Mesenchymal stem cell (in vitro differentiated cells and primary cell): Measurements from ENCODE around the gene SH3BP5L.
"Not testable (repeated sequence)": the region's sequence is repeated elsewhere in the genome, so short reads cannot be mapped to it uniquely, and the experiment has no call there.

ENCODE experiments used
- DNase-seq: peaks from one replicate; pipeline ENCODE4 v3.0.0-alpha.2; 2013
- H2AFZ ChIP-seq: one replicate; pipeline ENCODE4 v1.6.1; 2013; ENCODE audit warnings: low read depth, mild to moderate bottlenecking, control low read depth, inconsistent platforms, low read length, moderate library complexity
- H2AK5ac ChIP-seq: 2 replicates; pipeline ENCODE4 v1.6.1; 2013; ENCODE audit warnings: low read length, moderate library complexity, mild to moderate bottlenecking, inconsistent platforms; ENCODE audit not compliant: severe bottlenecking
- H2BK120ac ChIP-seq: one replicate; pipeline ENCODE4 v1.6.1; 2013; ENCODE audit warnings: low read depth, mild to moderate bottlenecking, inconsistent platforms, low read length, moderate library complexity
- H2BK12ac ChIP-seq, 2 experiments: one replicate each; pipeline ENCODE4 v1.6.1; 2013; ENCODE audit warnings: inconsistent platforms in 2 of 2, low read length in 2 of 2, mild to moderate bottlenecking in 2 of 2, moderate library complexity in 2 of 2, control low read depth in 1 of 2
- H2BK15ac ChIP-seq: one replicate; pipeline ENCODE4 v1.6.1; 2013; ENCODE audit warnings: mild to moderate bottlenecking, low read depth, inconsistent platforms; ENCODE audit not compliant: poor library complexity, severe bottlenecking
- H2BK5ac ChIP-seq: 2 replicates; pipeline ENCODE4 v1.6.1; 2013; ENCODE audit warnings: low read depth, mild to moderate bottlenecking, low read length, control low read depth, inconsistent platforms; ENCODE audit not compliant: poor library complexity, severe bottlenecking
- H3K14ac ChIP-seq, 2 experiments: one replicate each; pipeline ENCODE4 v1.6.1; 2013; ENCODE audit warnings: inconsistent platforms in 2 of 2, low read length in 2 of 2, control low read depth in 1 of 2, mild to moderate bottlenecking in 1 of 2, moderate library complexity in 1 of 2
- H3K18ac ChIP-seq, 2 experiments: one replicate each; pipeline ENCODE4 v1.6.1; 2013; ENCODE audit warnings: inconsistent platforms in 2 of 2, low read length in 2 of 2, control low read depth in 1 of 2, low read depth in 1 of 2, mild to moderate bottlenecking in 1 of 2
- H3K23ac ChIP-seq, 2 experiments: one replicate each; pipeline ENCODE4 v1.6.1; 2013; ENCODE audit warnings: inconsistent platforms in 2 of 2, low read length in 2 of 2, mild to moderate bottlenecking in 2 of 2, moderate library complexity in 2 of 2, control low read depth in 1 of 2
- H3K27ac ChIP-seq: 2 replicates; pipeline ENCODE4 v1.5.1; 2013; ENCODE audit warnings: mild to moderate bottlenecking, moderate library complexity, low read length, control low read depth, inconsistent platforms; ENCODE audit not compliant: poor library complexity, severe bottlenecking
- H3K27me3 ChIP-seq, 2 experiments: 2 replicates each; pipeline versions ENCODE4 v1.6.1 to v1.7.0; 2013; ENCODE audit warnings: low read length in 2 of 2, mild to moderate bottlenecking in 2 of 2, moderate library complexity in 2 of 2, control low read depth in 1 of 2, inconsistent platforms in 1 of 2; ENCODE audit not compliant: control insufficient read depth in 1 of 2, insufficient read depth in 1 of 2
- H3K36me3 ChIP-seq, 2 experiments: 2 replicates each; pipeline versions ENCODE4 v1.6.1 to v1.7.0; 2013; ENCODE audit warnings: low read length in 2 of 2, control low read depth in 1 of 2, inconsistent platforms in 1 of 2, low read depth in 1 of 2, mild to moderate bottlenecking in 1 of 2; ENCODE audit not compliant: insufficient read depth in 2 of 2, control insufficient read depth in 1 of 2
- H3K4ac ChIP-seq, 2 experiments: one replicate each; pipeline ENCODE4 v1.6.1; 2013; ENCODE audit warnings: inconsistent platforms in 2 of 2, low read length in 2 of 2, mild to moderate bottlenecking in 2 of 2, moderate library complexity in 2 of 2, control low read depth in 1 of 2, low read depth in 1 of 2
- H3K4me1 ChIP-seq: 2 replicates; pipeline ENCODE4 v1.6.1; 2013; ENCODE audit warnings: low read depth, low read length, control low read depth; ENCODE audit not compliant: control insufficient read depth, insufficient read depth
- H3K4me2 ChIP-seq: 2 replicates; pipeline ENCODE4 v1.6.1; 2013; ENCODE audit warnings: low read length, mild to moderate bottlenecking, inconsistent platforms; ENCODE audit not compliant: poor library complexity, severe bottlenecking
- H3K4me3 ChIP-seq, 2 experiments: 2 replicates each; pipeline versions ENCODE4 v1.5.1 to v1.7.0; 2013; ENCODE audit warnings: low read length in 2 of 2, mild to moderate bottlenecking in 2 of 2, control low read depth in 1 of 2, low read depth in 1 of 2; ENCODE audit not compliant: insufficient read depth in 1 of 2
- H3K79me1 ChIP-seq: replicated peaks from 2 replicates; pipeline ENCODE4 v1.6.1; 2013; ENCODE audit warnings: mild to moderate bottlenecking, control low read depth, low read length, inconsistent platforms; ENCODE audit not compliant: poor library complexity, severe bottlenecking
- H3K9ac ChIP-seq: 2 replicates; pipeline ENCODE4 v1.7.0; 2013; ENCODE audit warnings: mild to moderate bottlenecking, low read length, moderate library complexity
- H3K9me3 ChIP-seq: 2 replicates; pipeline ENCODE4 v1.7.0; 2013; ENCODE audit warnings: mild to moderate bottlenecking, low read length; ENCODE audit not compliant: control insufficient read depth
- H4K8ac ChIP-seq: one replicate; pipeline ENCODE4 v1.6.1; 2013; ENCODE audit warnings: inconsistent platforms, mild to moderate bottlenecking, low read length, moderate library complexity
- H4K91ac ChIP-seq: one replicate; pipeline ENCODE4 v1.6.1; 2013; ENCODE audit warnings: mild to moderate bottlenecking, low read length, inconsistent platforms
- WGBS: methylation state at CpG from one replicate; pipeline ENCODE4 v1.1.7; 2013; ENCODE audit warnings: mixed read lengths; 5-methylcytosine and 5-hydroxymethylcytosine counted together

SH3BP5L gene

DNA sequence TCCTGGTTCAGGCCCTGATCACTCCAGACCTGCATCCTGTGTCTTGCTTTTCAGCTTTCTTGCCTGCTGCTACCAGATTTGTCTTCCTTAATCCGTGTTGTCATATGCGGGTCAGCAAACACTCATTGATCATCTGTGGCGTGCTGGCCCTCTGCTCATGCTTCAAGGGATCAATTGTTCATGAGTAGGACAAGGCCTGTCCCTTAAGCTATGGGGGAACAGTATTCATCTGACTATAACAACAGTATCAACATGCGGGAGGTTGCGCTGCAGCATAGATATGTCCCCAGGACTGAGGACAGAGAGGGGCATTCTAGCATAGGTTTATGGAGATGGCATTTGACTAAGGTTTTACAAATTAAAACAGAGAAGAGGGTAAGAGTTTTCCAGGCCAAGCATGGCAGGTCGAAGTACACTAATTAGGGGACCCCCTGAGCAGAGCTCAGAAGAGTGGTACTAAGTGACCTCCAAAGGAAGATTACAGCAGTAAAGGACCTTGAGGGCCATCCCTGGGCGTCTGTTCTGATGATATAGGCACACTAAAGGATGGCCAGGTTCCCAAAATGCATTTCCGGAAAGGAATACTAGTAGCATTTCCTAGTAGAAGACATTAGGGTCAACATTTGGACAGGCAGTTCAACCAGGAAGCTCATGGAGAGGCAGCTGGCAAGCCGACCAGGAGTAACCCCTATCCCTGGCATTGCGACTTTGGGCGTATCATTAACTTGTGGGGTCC, 11.5 kb upstream of the SH3BP5L start:
- Histone ChIP-seq H2BK15ac (peak overlapping the region; percentile 13), H3K27me3 (peaks cover 0 to 16% of the 10 kb centered on the region in 2 experiments), H3K4ac (peak overlapping the region in 1 of 2 experiments; percentile 65), H3K9me3 (no peaks in the 10 kb centered on the region), H2AK5ac (peak overlapping the region; percentile 23), H3K4me1 (peaks cover 6% of the 10 kb centered on the region), H2BK5ac (no peak overlapping the region), H3K18ac (peak overlapping the region in 1 of 2 experiments; percentile 4), H4K91ac (peak overlapping the region; percentile 48), H3K14ac (no peak overlapping the region), H3K4me3 (peak overlapping the region; percentile 66 to 90), H2BK12ac (peak overlapping the region in 1 of 2 experiments; percentile 32), H3K23ac (peak overlapping the region in 1 of 2 experiments; percentile 35), H3K36me3 (no peaks in the 10 kb centered on the region), H2AFZ (no peak overlapping the region), H3K4me2 (peak overlapping the region; percentile 86), H3K9ac (peak overlapping the region; percentile 89), H3K79me1 (peaks cover 2% of the 10 kb centered on the region), H2BK120ac (no peak overlapping the region), H3K27ac (no peak overlapping the region), H4K8ac (peak overlapping the region; percentile 87)
- WGBS = 67% methylated on average over 10 of the region's 11 CpGs
- DNase-seq = no peak

DNA sequence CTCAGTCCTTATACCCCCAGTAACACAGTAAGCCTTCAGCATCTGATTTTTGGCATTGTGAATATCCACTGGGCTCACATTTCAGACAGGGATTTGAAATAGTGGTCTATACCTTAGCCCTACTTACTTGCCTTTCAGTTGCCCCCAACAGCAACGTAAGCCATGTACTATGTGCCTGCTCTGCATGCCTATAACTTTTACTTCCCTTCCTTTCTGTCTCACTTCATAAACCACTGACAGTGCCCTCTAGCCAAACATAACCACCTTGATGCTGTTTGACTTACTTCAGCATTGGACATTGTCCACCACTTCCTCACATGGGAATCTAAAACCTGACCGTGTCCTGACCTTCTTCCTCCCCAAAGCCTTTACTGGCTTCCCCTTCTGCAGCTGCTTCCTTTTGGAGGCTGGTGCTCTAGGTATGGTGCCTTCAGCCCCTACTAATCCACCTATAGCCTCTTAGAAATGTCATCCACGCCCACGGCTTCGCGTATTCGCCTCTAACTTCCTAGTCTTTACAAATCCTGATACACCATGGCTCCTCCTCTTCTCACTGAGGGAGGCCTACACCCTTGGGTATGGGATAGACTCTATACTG, 8.7 kb upstream of the SH3BP5L start:
- no peak overlapping the region for H2BK120ac ChIP-seq
- WGBS = 77% methylated on average over 6 of the region's 7 CpGs
- H2BK12ac ChIP-seq = no peak overlapping the region
- H3K9ac ChIP-seq = no peak overlapping the region
- no peak overlapping the region for H3K27ac ChIP-seq
- H3K36me3 ChIP-seq = no peaks in the 10 kb centered on the region
- no peaks in the 10 kb centered on the region for H3K79me1 ChIP-seq
- H4K8ac ChIP-seq = no peak overlapping the region
- H2AFZ ChIP-seq = peak overlapping the region; percentile 14
- H3K4me3 ChIP-seq = no peak overlapping the region
- no peak overlapping the region for H3K4ac ChIP-seq
- no peaks in the 10 kb centered on the region for H3K9me3 ChIP-seq
- peaks cover 6% of the 10 kb centered on the region for H3K4me1 ChIP-seq
- peaks cover 0 to 19% of the 10 kb centered on the region in 2 experiments for H3K27me3 ChIP-seq
- no peak overlapping the region for H3K23ac ChIP-seq
- no peak overlapping the region for H2AK5ac ChIP-seq
- no peak for DNase-seq
- no peak overlapping the region for H3K4me2 ChIP-seq
- H3K14ac ChIP-seq = no peak overlapping the region
- no peak overlapping the region for H2BK5ac ChIP-seq
- H4K91ac ChIP-seq = no peak overlapping the region
- H3K18ac ChIP-seq = no peak overlapping the region
- no peak overlapping the region for H2BK15ac ChIP-seq

DNA sequence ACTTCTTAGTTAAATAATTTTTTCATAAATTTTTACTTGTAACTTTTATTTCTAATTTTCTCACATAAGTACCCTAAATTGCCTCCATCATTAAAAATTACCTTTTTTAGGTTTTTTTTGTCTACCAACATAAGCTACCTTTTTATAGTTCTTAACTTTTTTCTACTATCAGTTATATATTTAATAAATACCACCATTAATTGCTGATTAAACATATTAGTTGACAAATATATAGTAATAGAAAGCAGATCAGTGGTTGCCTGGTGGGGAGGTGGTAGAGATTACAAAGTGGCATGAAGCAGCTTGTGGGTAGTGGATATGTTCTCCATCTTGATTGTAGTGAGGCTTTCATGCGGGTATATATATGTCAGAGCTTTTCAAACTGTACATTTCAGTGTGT, 6.1 kb upstream of the SH3BP5L start:
- H3K14ac ChIP-seq = no peak overlapping the region
- no peak overlapping the region for H4K91ac ChIP-seq
- H2BK5ac ChIP-seq = no peak overlapping the region
- H3K4ac ChIP-seq = no peak overlapping the region
- H3K18ac ChIP-seq = no peak overlapping the region
- H3K79me1 ChIP-seq = peaks cover 4% of the 10 kb centered on the region
- no peak overlapping the region for H3K27ac ChIP-seq
- H2BK15ac ChIP-seq = no peak overlapping the region
- H2AK5ac ChIP-seq = no peak overlapping the region
- no peak overlapping the region for H2AFZ ChIP-seq
- H2BK12ac ChIP-seq = no peak overlapping the region
- H3K9ac ChIP-seq = no peak overlapping the region
- WGBS = no CpG with 5 or more reads among the region's 1 CpG
- peaks cover 0 to 19% of the 10 kb centered on the region in 2 experiments for H3K27me3 ChIP-seq
- H2BK120ac ChIP-seq = no peak overlapping the region
- H3K9me3 ChIP-seq = no peaks in the 10 kb centered on the region
- no peak overlapping the region for H4K8ac ChIP-seq
- no peaks in the 10 kb centered on the region for H3K36me3 ChIP-seq
- no peak for DNase-seq
- no peak overlapping the region for H3K4me2 ChIP-seq
- no peak overlapping the region for H3K23ac ChIP-seq
- H3K4me3 ChIP-seq = no peak overlapping the region
- no peaks in the 10 kb centered on the region for H3K4me1 ChIP-seq

DNA sequence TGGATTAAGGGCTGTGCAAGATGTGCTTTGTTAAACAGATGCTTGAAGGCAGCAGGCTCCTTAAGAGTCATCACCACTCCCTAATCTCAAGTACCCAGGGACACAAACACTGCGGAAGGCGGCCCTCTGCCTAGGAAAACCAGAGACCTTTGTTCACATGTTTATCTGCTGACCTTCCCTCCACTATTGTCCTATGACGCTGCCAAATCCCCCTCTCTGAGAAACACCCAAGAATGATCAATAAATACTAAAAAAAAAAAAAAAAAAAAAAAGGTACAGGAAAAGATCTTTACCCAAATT, 5.0 kb upstream of the SH3BP5L start:
- H3K18ac ChIP-seq, H3K4me3 ChIP-seq, H2BK120ac ChIP-seq, H4K8ac ChIP-seq, H3K79me1 ChIP-seq, H4K91ac ChIP-seq, H3K9ac ChIP-seq, H3K27ac ChIP-seq, H3K4me2 ChIP-seq, H2BK12ac ChIP-seq, H3K23ac ChIP-seq, H3K14ac ChIP-seq, H2BK5ac ChIP-seq, DNase-seq, H3K9me3 ChIP-seq, H2AK5ac ChIP-seq, H2BK15ac ChIP-seq, H2AFZ ChIP-seq, H3K4me1 ChIP-seq, H3K36me3 ChIP-seq, H3K4ac ChIP-seq: not testable (repeated sequence)
- peaks cover 0 to 19% of the 10 kb centered on the region in 2 experiments for H3K27me3 ChIP-seq
- 40% methylated on average over 2 of the region's 3 CpGs for WGBS
